ENCODE data around the gene GNB3.

The GNB3 gene

DNA sequence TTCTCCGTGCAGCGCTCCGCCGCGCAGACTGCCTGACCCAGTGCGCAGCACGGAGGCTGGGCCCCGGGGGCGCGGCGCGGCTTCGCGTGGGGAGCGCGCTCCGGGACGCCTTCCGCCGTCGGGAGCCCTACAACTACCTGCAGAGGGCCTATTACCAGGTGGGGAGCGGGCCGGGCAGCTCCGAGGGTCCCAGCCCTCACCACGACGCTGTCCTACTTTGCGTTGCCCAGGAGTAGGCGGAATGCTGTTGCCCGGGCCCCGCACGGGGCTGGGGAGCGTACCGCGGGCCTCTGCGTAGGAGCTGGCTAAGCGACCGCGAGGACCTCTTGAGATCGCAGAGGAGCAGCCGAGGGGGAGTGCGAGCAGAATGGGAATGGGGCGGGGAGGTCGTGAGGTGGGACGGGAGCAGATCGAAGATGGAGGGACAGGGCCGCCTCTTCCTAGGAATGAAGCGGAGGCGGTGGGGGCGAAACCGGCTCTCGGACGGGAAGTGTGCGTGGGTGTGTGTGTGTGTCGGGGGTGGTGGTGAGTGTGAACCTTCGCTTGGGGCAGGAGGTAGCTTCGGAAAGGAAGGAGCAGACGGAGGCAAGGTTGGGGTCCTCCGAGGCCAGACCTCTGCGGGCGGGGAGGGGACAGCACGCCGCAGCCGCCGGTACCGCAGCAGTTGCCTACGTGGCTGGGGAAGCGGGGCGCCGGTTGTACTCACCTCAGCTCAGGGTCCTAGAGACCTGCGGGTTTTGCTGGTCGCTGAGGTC is 11.8 kb upstream of the GNB3 start:
- Histone ChIP-seq H3K4me3 (ENCODE audit: low read length) (peak overlapping the region; percentile 98), H3K27me3 (ENCODE audit: control insufficient read depth, insufficient read depth, low read length) (no peaks in the 10 kb centered on the region), H3K9me3 (ENCODE audit: control insufficient read depth, insufficient read depth, low read length) (no peaks in the 10 kb centered on the region), H3K36me3 (ENCODE audit: control insufficient read depth, insufficient read depth, low read length) (peaks cover 19% of the 10 kb centered on the region), H3K27ac (ENCODE audit: low read length) (no peak overlapping the region), H3K4me1 (ENCODE audit: control insufficient read depth, insufficient read depth, low read length) (peaks cover 6% of the 10 kb centered on the region; the same call in 1 of the 2 replicates)
- DNase-seq (ENCODE audit: low read depth, low spot score), result no peak
- no CpG with 5 or more reads among the region's 71 CpGs for WGBS (ENCODE audit: insufficient coverage, insufficient read length)

DNA sequence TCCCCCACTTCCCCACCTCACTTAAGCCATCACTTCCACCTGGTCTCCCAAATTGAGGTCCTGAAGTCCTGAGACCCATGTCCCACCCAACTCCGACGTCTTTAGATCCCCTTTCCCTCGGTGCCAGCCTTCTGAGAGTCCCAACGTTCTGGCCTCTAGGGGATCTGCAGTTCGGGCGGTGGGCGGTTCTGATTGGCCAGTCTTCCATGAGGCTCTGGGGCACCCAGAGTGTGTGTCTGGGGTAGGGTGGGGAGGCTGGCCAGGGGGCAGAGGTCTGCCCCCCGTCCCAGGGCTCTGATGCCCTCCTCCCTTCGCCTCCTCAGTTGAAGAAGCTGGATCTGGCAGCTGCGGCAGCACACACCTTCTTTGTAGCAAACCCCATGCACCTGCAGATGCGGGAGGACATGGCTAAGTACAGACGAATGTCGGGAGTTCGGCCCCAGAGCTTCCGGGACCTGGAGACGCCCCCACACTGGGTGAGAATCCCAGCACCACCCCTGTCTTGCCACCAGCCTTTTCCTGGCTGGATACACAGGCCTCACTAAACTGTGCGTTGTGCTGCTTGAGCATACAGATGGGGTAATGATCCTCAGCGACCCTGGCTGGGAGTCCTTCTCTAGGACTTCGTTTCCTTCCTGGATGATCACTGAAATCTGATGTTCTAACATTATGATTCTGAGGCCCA is 11.0 kb upstream of the GNB3 start:
- no peaks in the 10 kb centered on the region for H3K27me3 ChIP-seq (ENCODE audit: control insufficient read depth, insufficient read depth, low read length)
- no peak for DNase-seq (ENCODE audit: low read depth, low spot score)
- peak overlapping the region; percentile 98 for H3K4me3 ChIP-seq (ENCODE audit: low read length)
- peaks cover 22% of the 10 kb centered on the region for H3K36me3 ChIP-seq (ENCODE audit: control insufficient read depth, insufficient read depth, low read length)
- H3K27ac ChIP-seq (ENCODE audit: low read length), result no peak overlapping the region
- WGBS (ENCODE audit: insufficient coverage, insufficient read length), result no CpG with 5 or more reads among the region's 19 CpGs
- H3K4me1 ChIP-seq (ENCODE audit: control insufficient read depth, insufficient read depth, low read length), result peaks cover 6% of the 10 kb centered on the region; the same call in 1 of the 2 replicates
- no peaks in the 10 kb centered on the region for H3K9me3 ChIP-seq (ENCODE audit: control insufficient read depth, insufficient read depth, low read length)

DNA sequence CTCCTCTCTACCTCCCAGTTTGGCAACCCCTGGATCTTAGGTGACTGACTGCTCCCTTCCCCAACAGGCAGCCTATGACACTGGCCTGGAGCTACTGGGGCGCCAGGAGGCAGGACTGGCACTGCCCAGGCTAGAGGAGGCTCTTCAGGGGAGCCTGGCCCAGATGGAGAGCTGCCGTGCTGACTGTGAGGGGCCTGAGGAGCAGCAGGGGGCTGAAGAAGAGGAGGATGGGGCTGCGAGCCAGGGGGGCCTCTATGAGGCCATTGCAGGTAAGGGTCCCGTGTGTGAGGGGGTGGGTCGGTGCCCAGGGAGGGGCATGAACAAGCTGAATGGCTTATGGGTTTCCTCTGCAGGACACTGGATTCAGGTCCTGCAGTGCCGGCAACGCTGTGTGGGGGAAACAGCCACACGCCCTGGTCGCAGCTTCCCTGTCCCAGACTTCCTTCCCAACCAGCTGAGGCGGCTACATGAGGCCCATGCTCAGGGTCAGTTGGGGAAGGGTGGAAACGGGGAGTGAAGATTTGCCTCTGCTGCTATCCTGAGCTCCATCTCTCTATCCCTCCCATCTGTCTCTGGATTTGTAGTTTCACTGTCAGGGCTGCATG is 10.3 kb upstream of the GNB3 start:
- no peak overlapping the region for H3K4me3 ChIP-seq (ENCODE audit: low read length)
- no peaks in the 10 kb centered on the region for H3K27me3 ChIP-seq (ENCODE audit: control insufficient read depth, insufficient read depth, low read length)
- no peak overlapping the region for H3K27ac ChIP-seq (ENCODE audit: low read length)
- no peak for DNase-seq (ENCODE audit: low read depth, low spot score)
- no peaks in the 10 kb centered on the region for H3K9me3 ChIP-seq (ENCODE audit: control insufficient read depth, insufficient read depth, low read length)
- peaks cover 4% of the 10 kb centered on the region; the same call in 1 of the 2 replicates for H3K4me1 ChIP-seq (ENCODE audit: control insufficient read depth, insufficient read depth, low read length)
- H3K36me3 ChIP-seq (ENCODE audit: control insufficient read depth, insufficient read depth, low read length), result peaks cover 22% of the 10 kb centered on the region
- no CpG with 5 or more reads among the region's 11 CpGs for WGBS (ENCODE audit: insufficient coverage, insufficient read length)

DNA sequence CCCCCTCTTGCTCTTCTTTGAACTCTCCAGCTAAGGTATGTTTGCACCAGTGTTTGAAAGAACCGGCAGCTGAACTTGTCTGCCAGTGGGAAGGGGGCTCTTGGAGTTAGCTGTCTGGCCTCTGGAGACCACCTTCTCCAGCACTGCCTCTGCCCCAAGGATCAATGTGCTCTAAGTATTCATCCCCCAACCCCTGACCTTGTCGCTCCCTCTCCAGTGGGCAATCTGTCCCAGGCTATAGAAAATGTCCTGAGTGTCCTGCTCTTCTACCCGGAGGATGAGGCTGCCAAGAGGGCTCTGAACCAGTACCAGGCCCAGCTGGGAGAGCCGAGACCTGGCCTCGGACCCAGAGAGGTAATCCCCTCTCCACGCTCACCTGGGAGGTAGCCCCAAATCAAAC is 9.7 kb upstream of the GNB3 start:
- Histone ChIP-seq H3K27ac (ENCODE audit: low read length) (no peak overlapping the region), H3K27me3 (ENCODE audit: control insufficient read depth, insufficient read depth, low read length) (no peaks in the 10 kb centered on the region)
- WGBS (ENCODE audit: insufficient coverage, insufficient read length), result no CpG with 5 or more reads among the region's 6 CpGs

DNA sequence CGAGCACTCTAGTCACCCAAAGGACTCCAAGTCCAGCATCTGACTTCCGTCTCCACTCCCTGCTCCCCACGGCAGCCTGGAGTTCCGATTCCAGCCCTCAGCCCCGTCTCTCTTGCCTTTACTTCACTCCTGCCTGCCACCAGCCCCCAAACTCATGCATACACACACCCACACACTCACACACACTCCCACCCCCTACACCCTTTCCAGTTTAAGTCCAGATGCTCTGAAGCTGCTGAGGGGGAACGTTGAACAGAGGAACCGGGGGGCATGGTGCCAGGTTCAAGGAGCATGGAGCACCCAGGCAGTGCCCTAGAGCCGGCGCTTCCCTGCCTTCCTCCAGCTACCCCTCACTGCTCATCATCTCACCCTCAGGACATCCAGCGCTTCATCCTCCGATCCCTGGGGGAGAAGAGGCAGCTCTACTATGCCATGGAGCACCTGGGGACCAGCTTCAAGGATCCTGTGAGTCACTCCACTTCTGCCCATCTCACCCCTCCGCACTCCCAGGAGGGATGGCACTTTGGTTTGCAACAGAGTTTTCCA is 9.2 kb upstream of the GNB3 start:
- DNase-seq (ENCODE audit: low read depth, low spot score), result no peak

More for the DNA sequence above, 9.7 kb upstream of the GNB3 start:
- H3K4me3 ChIP-seq (ENCODE audit: low read length), result no peak overlapping the region
- H3K4me1 ChIP-seq (ENCODE audit: control insufficient read depth, insufficient read depth, low read length), result peaks cover 3% of the 10 kb centered on the region; the same call in 1 of the 2 replicates
- no peak for DNase-seq (ENCODE audit: low read depth, low spot score)
- peaks cover 22% of the 10 kb centered on the region for H3K36me3 ChIP-seq (ENCODE audit: control insufficient read depth, insufficient read depth, low read length)
- H3K9me3 ChIP-seq (ENCODE audit: control insufficient read depth, insufficient read depth, low read length), result no peaks in the 10 kb centered on the region

DNA sequence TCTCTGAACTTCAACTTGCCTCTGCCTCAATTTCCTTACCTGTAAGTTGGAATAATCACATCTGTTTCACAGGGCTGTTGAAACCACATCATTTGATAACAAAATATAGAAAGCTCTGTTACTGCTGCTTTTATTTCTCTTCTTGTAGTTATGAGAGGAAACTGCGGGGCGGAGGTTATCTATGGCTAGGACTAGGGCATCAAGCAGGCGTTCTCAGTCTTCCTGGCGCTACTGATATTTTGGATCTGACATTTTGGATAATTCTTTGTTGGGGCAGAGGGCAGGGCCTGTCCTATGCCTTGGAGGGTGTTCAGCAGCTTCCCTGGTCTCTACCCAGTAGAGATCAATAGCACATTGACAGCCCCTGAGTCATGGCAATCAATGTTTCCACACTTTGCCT is 8.6 kb upstream of the GNB3 start:
- Histone ChIP-seq H3K27ac (ENCODE audit: low read length) (no peak overlapping the region), H3K27me3 (ENCODE audit: control insufficient read depth, insufficient read depth, low read length) (no peaks in the 10 kb centered on the region), H3K4me3 (ENCODE audit: low read length) (no peak overlapping the region), H3K4me1 (ENCODE audit: control insufficient read depth, insufficient read depth, low read length) (peaks cover 2% of the 10 kb centered on the region; the same call in 1 of the 2 replicates), H3K36me3 (ENCODE audit: control insufficient read depth, insufficient read depth, low read length) (peaks cover 27% of the 10 kb centered on the region), H3K9me3 (ENCODE audit: control insufficient read depth, insufficient read depth, low read length) (no peaks in the 10 kb centered on the region)
- WGBS (ENCODE audit: insufficient coverage, insufficient read length), result no CpG with 5 or more reads among the region's 4 CpGs
- no peak for DNase-seq (ENCODE audit: low read depth, low spot score)

More for the DNA sequence above, 9.2 kb upstream of the GNB3 start:
- H3K4me3 ChIP-seq (ENCODE audit: low read length), result no peak overlapping the region
- no peaks in the 10 kb centered on the region for H3K27me3 ChIP-seq (ENCODE audit: control insufficient read depth, insufficient read depth, low read length)
- no CpG with 5 or more reads among the region's 12 CpGs for WGBS (ENCODE audit: insufficient coverage, insufficient read length)
- no peaks in the 10 kb centered on the region for H3K9me3 ChIP-seq (ENCODE audit: control insufficient read depth, insufficient read depth, low read length)
- H3K4me1 ChIP-seq (ENCODE audit: control insufficient read depth, insufficient read depth, low read length), result peaks cover 3% of the 10 kb centered on the region; the same call in 1 of the 2 replicates
- H3K27ac ChIP-seq (ENCODE audit: low read length), result no peak overlapping the region
- peaks cover 22% of the 10 kb centered on the region for H3K36me3 ChIP-seq (ENCODE audit: control insufficient read depth, insufficient read depth, low read length)

DNA sequence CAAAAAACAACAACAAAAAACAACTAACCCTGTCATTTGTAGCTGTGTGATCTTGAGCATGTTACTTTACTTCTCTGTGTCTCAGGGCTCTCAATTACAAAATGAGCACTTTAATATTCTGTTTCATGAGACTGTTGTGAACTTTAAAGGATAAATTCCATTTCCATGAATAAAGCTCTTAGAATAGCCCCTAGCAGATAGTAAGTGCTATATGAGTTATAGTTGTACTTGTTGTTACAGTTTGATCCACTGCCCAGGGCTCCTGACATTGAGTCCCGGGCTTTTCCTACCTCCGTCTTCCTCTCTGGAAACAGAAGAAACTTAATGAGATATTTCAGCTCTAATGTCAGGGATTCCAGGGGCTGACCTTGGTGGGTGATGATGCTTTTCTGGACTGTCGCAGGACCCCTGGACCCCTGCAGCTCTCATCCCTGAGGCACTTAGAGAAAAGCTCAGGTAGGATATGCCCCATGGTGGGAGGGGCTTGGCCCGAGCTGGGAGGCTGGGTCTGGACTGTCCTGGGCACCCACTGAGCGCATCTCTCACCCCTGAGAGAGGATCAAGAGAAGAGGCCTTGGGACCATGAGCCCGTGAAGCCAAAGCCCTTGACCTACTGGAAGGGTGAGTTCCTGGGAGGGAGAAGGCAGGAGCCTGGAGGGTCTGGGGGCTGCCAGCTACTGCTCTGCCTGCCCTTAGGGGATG is 7.4 kb upstream of the GNB3 start:
- no peak overlapping the region for H3K27ac ChIP-seq (ENCODE audit: low read length)
- H3K4me3 ChIP-seq (ENCODE audit: low read length), result no peak overlapping the region
- DNase-seq (ENCODE audit: low read depth, low spot score), result no peak
- no peaks in the 10 kb centered on the region for H3K9me3 ChIP-seq (ENCODE audit: control insufficient read depth, insufficient read depth, low read length)
- WGBS (ENCODE audit: insufficient coverage, insufficient read length), result no CpG with 5 or more reads among the region's 6 CpGs
- no peaks in the 10 kb centered on the region for H3K4me1 ChIP-seq (ENCODE audit: control insufficient read depth, insufficient read depth, low read length)
- no peaks in the 10 kb centered on the region for H3K27me3 ChIP-seq (ENCODE audit: control insufficient read depth, insufficient read depth, low read length)
- H3K36me3 ChIP-seq (ENCODE audit: control insufficient read depth, insufficient read depth, low read length), result peaks cover 39% of the 10 kb centered on the region

DNA sequence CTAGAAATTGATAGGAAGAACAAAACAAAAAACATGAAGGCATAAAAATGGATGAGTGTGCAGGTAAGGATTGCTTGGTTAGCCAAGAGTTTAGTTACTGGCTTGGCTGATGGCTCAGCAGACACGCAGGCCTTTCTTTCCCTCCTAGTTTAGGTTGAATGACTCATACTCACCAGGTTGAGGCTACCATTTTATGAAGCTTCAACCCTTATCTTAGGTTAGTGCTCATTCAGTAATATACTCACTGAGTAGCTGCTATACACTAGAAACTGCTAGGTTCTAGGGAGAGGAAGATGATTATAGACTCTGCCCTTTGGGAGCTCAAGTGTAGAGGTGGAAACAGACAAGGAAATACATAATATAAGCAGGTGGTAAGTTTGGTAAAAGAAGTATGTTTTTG is 6.5 kb upstream of the GNB3 start:
- Histone ChIP-seq H3K4me1 (ENCODE audit: control insufficient read depth, insufficient read depth, low read length) (no peaks in the 10 kb centered on the region), H3K27ac (ENCODE audit: low read length) (no peak overlapping the region), H3K9me3 (ENCODE audit: control insufficient read depth, insufficient read depth, low read length) (no peaks in the 10 kb centered on the region), H3K4me3 (ENCODE audit: low read length) (no peak overlapping the region), H3K36me3 (ENCODE audit: control insufficient read depth, insufficient read depth, low read length) (peaks cover 44% of the 10 kb centered on the region), H3K27me3 (ENCODE audit: control insufficient read depth, insufficient read depth, low read length) (no peaks in the 10 kb centered on the region)
- DNase-seq (ENCODE audit: low read depth, low spot score), result no peak
- no CpG with 5 or more reads among the region's 1 CpG for WGBS (ENCODE audit: insufficient coverage, insufficient read length)

DNA sequence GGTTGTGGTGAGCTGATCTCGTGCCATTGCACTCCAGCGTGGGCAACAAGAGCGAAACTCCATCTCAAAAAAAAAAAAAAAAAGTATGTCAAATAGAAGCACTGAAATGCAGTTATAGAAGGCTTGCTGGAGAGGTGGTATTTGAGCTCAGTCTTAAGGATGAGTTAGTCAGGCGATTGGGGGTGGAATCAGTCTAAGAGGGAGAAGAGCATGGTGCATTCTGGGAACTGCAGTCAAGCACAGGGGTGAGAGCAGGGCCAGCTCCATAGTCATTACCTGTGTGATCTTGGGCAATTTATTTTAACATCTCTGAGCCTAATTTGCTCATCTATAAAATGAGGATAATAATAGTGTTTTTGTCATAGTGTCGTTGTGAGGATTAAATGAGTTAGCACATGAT is 5.9 kb upstream of the GNB3 start:
- no peaks in the 10 kb centered on the region for H3K27me3 ChIP-seq (ENCODE audit: control insufficient read depth, insufficient read depth, low read length)
- no peak for DNase-seq (ENCODE audit: low read depth, low spot score)
- WGBS (ENCODE audit: insufficient coverage, insufficient read length), result no CpG with 5 or more reads among the region's 5 CpGs
- H3K9me3 ChIP-seq (ENCODE audit: control insufficient read depth, insufficient read depth, low read length), result no peaks in the 10 kb centered on the region
- no peak overlapping the region for H3K4me3 ChIP-seq (ENCODE audit: low read length)
- peaks cover 49% of the 10 kb centered on the region for H3K36me3 ChIP-seq (ENCODE audit: control insufficient read depth, insufficient read depth, low read length)
- H3K4me1 ChIP-seq (ENCODE audit: control insufficient read depth, insufficient read depth, low read length), result no peaks in the 10 kb centered on the region
- no peak overlapping the region for H3K27ac ChIP-seq (ENCODE audit: low read length)

DNA sequence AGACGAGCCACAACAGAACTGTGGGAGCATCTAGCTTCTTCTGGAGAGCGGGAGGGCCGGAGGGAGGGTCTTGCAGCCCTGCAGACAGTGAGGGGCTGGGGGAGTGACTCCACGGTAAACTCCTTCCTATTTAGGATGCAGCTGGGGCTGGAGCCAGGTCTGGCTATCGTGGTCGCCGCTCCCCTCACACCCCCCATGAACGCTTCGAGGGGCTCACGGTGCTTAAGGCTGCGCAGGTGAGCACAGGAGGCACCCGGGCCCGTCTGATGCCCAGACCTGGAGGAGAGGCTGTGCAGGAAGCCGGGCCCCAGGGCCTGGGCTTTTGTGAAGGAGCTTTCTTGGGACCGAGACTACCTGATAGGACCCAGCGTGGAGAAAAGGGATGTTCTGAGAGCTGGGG is 3.9 kb upstream of the GNB3 start:
- Histone ChIP-seq H3K4me1 (ENCODE audit: control insufficient read depth, insufficient read depth, low read length) (no peaks in the 10 kb centered on the region), H3K36me3 (ENCODE audit: control insufficient read depth, insufficient read depth, low read length) (peaks cover 37% of the 10 kb centered on the region), H3K4me3 (ENCODE audit: low read length) (no peak overlapping the region), H3K27ac (ENCODE audit: low read length) (no peak overlapping the region), H3K9me3 (ENCODE audit: control insufficient read depth, insufficient read depth, low read length) (no peaks in the 10 kb centered on the region), H3K27me3 (ENCODE audit: control insufficient read depth, insufficient read depth, low read length) (no peaks in the 10 kb centered on the region)
- WGBS (ENCODE audit: insufficient coverage, insufficient read length), result no CpG with 5 or more reads among the region's 16 CpGs
- no peak for DNase-seq (ENCODE audit: low read depth, low spot score)
